KMS-11 (cell line): ENCODE measurements around the gene EFTUD2.

Source experiments
- H2AFZ ChIP-seq: fragments of 200-600 bp; sonication (generic); 2 replicates; pipeline ENCODE4 v1.6.1; 2016; ENCODE audit warnings: antibody characterized with exemption, mixed run types, low read depth
- H3K27ac ChIP-seq: fragments of 200-600 bp; sonication (generic); 2 replicates; pipeline ENCODE4 v1.6.1; 2016; ENCODE audit warnings: mild to moderate bottlenecking, mixed run types
- H3K27me3 ChIP-seq: fragments of 200-600 bp; sonication (generic); 2 replicates; pipeline ENCODE4 v1.6.1; 2017; ENCODE audit warnings: mild to moderate bottlenecking, low read depth, mixed run types, moderate library complexity; ENCODE audit not compliant: insufficient read depth
- H3K36me3 ChIP-seq: fragments of 200-600 bp; sonication (generic); 2 replicates; pipeline ENCODE4 v1.6.1; 2017; ENCODE audit warnings: mild to moderate bottlenecking, mixed run types; ENCODE audit not compliant: insufficient read depth
- H3K4me1 ChIP-seq: fragments of 200-600 bp; sonication (generic); 2 replicates; pipeline ENCODE4 v1.6.1; 2016; ENCODE audit warnings: mild to moderate bottlenecking, low read depth, mixed run types; ENCODE audit not compliant: poor library complexity, severe bottlenecking
- H3K4me2 ChIP-seq: fragments of 200-600 bp; sonication (generic); 2 replicates; pipeline ENCODE4 v1.7.0; 2016; ENCODE audit warnings: mild to moderate bottlenecking, mixed run types
- H3K4me3 ChIP-seq: fragments of 200-600 bp; sonication (generic); IDR thresholded peaks from 2 replicates; pipeline ENCODE4 v1.6.1; 2017; ENCODE audit warnings: low read depth, low read length, mixed read lengths; ENCODE audit not compliant: insufficient read depth
- H3K79me2 ChIP-seq: fragments of 200-600 bp; sonication (generic); 2 replicates; pipeline ENCODE4 v1.6.1; 2016; ENCODE audit warnings: low read depth, mixed run types; ENCODE audit not compliant: insufficient read depth
- H3K9ac ChIP-seq: fragments of 200-600 bp; sonication (generic); 2 replicates; pipeline ENCODE4 v1.6.1; 2016; ENCODE audit warnings: mild to moderate bottlenecking, mixed run types
- H4K20me1 ChIP-seq: fragments of 200-600 bp; sonication (generic); 2 replicates; pipeline ENCODE4 v1.6.1; 2016; ENCODE audit warnings: mild to moderate bottlenecking, mixed run types; ENCODE audit not compliant: insufficient read depth
- TF ChIP-seq, protein P1 (sequence below): fragments of 200-600 bp; sonication (generic); conservative IDR thresholded peaks from 2 replicates; pipeline ENCODE4 v1.6.1; 2017; ENCODE audit warnings: low read depth, mild to moderate bottlenecking, antibody characterized with exemption, low read length, moderate library complexity, mixed read lengths

The EFTUD2 gene

DNA sequence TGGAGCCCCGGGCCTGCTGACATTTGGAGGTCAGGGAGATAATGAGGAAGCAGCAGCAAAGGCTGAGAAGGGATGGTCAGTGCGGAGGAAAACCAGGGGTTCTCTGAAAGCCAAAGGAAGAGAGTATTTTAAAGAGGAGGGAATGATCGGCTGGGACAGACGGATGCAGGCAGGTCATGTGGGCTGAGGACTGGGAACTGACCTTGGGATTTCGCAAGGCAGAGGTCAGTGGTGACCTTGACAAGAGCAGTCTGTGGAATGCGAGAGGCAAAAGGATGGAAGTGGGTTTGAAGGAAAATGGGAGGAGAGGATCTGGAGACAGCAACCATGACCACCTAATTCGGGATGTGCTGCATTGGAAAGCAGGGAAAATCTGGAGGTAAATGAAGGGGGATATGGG, 10.2 kb downstream of the EFTUD2 start:
- Histone ChIP-seq H3K9ac (no peak overlapping the region), H3K79me2 (peaks cover 61% of the 10 kb centered on the region), H3K4me3 (no peak overlapping the region), H2AFZ (no peak overlapping the region), H3K4me1 (no peaks in the 10 kb centered on the region), H4K20me1 (no peaks in the 10 kb centered on the region; the same call in 1 of the 2 replicates), H3K36me3 (peaks cover 5% of the 10 kb centered on the region; the same call in 1 of the 2 replicates), H3K4me2 (no peak overlapping the region), H3K27ac (no peak overlapping the region), H3K27me3 (no peaks in the 10 kb centered on the region)
- TF ChIP-seq, protein P1, sequence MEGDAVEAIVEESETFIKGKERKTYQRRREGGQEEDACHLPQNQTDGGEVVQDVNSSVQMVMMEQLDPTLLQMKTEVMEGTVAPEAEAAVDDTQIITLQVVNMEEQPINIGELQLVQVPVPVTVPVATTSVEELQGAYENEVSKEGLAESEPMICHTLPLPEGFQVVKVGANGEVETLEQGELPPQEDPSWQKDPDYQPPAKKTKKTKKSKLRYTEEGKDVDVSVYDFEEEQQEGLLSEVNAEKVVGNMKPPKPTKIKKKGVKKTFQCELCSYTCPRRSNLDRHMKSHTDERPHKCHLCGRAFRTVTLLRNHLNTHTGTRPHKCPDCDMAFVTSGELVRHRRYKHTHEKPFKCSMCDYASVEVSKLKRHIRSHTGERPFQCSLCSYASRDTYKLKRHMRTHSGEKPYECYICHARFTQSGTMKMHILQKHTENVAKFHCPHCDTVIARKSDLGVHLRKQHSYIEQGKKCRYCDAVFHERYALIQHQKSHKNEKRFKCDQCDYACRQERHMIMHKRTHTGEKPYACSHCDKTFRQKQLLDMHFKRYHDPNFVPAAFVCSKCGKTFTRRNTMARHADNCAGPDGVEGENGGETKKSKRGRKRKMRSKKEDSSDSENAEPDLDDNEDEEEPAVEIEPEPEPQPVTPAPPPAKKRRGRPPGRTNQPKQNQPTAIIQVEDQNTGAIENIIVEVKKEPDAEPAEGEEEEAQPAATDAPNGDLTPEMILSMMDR: no peak

GRCh38 chr17:44887971-44888954, 11.0 kb downstream of the EFTUD2 start:
- no peak overlapping the region for H3K4me2 ChIP-seq
- no peaks in the 10 kb centered on the region for H3K4me1 ChIP-seq
- no peak overlapping the region for H3K9ac ChIP-seq
- peaks cover 58% of the 10 kb centered on the region for H3K79me2 ChIP-seq
- H3K4me3 ChIP-seq: no peak overlapping the region
- no peak overlapping the region for H2AFZ ChIP-seq
- H3K27me3 ChIP-seq: no peaks in the 10 kb centered on the region
- H3K36me3 ChIP-seq: peaks cover 2% of the 10 kb centered on the region; the same call in 1 of the 2 replicates
- no peak overlapping the region for H3K27ac ChIP-seq
- TF ChIP-seq, protein P1: no peak
- no peaks in the 10 kb centered on the region; the same call in 1 of the 2 replicates for H4K20me1 ChIP-seq

- Histone ChIP-seq H3K4me2 (no peak overlapping the region), H4K20me1 (no peaks in the 10 kb centered on the region; the same call in 1 of the 2 replicates), H3K79me2 (peaks cover 49% of the 10 kb centered on the region), H3K27me3 (no peaks in the 10 kb centered on the region), H3K9ac (no peak overlapping the region), H3K4me3 (no peak overlapping the region), H3K36me3 (no peaks in the 10 kb centered on the region), H2AFZ (no peak overlapping the region), H3K4me1 (no peaks in the 10 kb centered on the region), H3K27ac (no peak overlapping the region)
- TF ChIP-seq, protein P1: no peak
Measured at GRCh38 chr17:44887016-44887415, 12.2 kb downstream of the EFTUD2 start.

DNA sequence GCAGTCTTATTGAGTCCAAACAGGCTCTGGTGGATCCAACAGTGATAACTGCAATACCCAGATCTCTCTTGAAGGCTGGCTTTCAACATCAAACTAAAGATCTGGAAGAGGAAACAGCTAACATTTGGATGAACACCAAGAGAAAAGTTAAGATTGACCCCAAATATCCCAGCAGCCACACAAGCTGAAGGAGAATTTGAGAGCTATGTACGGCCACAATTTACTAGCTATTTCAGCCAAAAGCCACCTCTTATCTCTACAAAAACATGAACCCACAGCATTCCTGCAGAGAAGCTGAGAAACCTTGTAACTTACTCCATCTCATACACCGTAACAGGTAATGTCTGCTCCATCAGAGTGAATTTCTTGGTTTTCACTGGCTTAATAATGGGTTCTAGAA, 14.3 kb downstream of the EFTUD2 start:
- Histone ChIP-seq H3K9ac (no peak overlapping the region), H3K79me2 (peaks cover 28% of the 10 kb centered on the region; the same call in 1 of the 2 replicates), H3K27ac (no peak overlapping the region), H3K4me3 (no peak overlapping the region), H3K27me3 (no peaks in the 10 kb centered on the region), H2AFZ (no peak overlapping the region), H3K36me3 (no peaks in the 10 kb centered on the region), H4K20me1 (no peaks in the 10 kb centered on the region), H3K4me1 (no peaks in the 10 kb centered on the region), H3K4me2 (no peak overlapping the region)
- TF ChIP-seq, protein P1: no peak
